Stomach (tissue), 4 donors: Measurements from ENCODE around the gene MYL5.

Source experiments
- EP300 ChIP-seq: sonication (generic); formaldehyde crosslinking; IDR thresholded peaks from one replicate; pipeline ENCODE4 v1.6.1; 2017; ENCODE audit warnings: antibody characterized with exemption
- POLR2A ChIP-seq, 4 donors: fragments of 450-650 bp; IDR thresholded peaks; one replicate each; pipeline ENCODE4 v1.6.1; 2016; ENCODE audit warnings: antibody characterized with exemption in 4 of 4, control low read depth in 2 of 4, mild to moderate bottlenecking in 1 of 4, moderate library complexity in 1 of 4
- POLR2AphosphoS5 ChIP-seq, 3 donors: sonication (generic); formaldehyde crosslinking; IDR thresholded peaks; one replicate each; pipeline ENCODE4 v1.6.1; 2016; ENCODE audit warnings: antibody characterized with exemption in 3 of 3
- TF ChIP-seq, protein P1 (sequence below), 7 experiments: fragments of 450-650 bp in 4 of 7; fragments of 200-600 bp in 3 of 7; sonication (generic) in 3 of 7; IDR thresholded peaks; one replicate each; pipeline ENCODE4 v1.5.1; 2016 to 2019; ENCODE audit warnings: antibody characterized with exemption in 7 of 7, control low read depth in 2 of 7, mild to moderate bottlenecking in 1 of 7

DNA sequence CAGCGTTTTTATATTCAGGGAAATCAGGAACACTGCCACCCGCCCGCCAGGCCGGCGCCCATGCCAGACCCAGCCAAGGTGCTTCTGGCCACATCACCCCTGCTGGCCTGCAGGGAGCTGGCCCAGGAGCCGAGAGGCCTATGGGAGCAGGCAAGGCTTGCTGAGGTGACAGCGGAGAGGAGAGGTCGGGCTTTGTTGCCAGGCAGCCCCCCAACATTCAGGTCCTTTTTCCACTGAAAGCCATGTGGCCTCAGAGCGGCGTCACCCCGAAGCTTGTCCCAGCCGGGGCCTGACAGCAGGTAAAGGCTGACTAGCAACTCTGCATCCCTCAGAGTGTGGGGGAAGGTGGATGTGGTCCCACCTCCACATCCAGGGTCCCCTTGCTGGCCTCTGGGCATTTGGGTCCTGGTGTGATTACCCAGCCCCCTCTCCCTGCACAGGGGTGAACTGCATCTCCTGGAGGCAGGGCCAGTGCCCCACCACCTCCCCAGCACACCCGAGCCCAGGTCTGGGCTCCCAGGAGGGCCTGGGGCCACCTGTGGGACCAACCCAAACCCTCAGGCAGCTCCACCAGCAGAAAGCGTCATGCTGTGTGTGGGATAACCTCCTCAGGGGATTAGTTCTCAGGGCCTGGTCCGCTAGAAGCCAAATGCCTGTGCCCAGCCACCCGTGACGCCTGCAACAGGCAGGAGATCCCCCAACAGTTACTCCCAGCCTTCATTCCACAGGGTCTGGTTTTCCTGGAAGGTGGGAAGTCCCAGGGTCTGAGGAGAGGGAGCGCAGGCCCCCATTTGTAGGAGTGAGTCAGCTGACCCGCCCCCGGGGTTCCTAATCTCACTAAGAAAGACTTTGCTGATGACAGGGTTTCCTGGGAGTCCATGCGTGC, 49.4 kb upstream of the MYL5 start, which contains the start of gene PDE6B:
- TF ChIP-seq, protein P1, sequence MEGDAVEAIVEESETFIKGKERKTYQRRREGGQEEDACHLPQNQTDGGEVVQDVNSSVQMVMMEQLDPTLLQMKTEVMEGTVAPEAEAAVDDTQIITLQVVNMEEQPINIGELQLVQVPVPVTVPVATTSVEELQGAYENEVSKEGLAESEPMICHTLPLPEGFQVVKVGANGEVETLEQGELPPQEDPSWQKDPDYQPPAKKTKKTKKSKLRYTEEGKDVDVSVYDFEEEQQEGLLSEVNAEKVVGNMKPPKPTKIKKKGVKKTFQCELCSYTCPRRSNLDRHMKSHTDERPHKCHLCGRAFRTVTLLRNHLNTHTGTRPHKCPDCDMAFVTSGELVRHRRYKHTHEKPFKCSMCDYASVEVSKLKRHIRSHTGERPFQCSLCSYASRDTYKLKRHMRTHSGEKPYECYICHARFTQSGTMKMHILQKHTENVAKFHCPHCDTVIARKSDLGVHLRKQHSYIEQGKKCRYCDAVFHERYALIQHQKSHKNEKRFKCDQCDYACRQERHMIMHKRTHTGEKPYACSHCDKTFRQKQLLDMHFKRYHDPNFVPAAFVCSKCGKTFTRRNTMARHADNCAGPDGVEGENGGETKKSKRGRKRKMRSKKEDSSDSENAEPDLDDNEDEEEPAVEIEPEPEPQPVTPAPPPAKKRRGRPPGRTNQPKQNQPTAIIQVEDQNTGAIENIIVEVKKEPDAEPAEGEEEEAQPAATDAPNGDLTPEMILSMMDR (IDR thresholded peaks at IDR 0.05) = no peak
- TF ChIP-seq POLR2A (IDR thresholded peaks at IDR 0.05) (no peak), EP300 (no peak), POLR2AphosphoS5 (IDR thresholded peaks at IDR 0.05) (no peak)
